DMS 273 (cell line): Measurements from ENCODE around the gene SLC27A2.

ENCODE experiments used
- DNase-seq: peaks from one replicate; lab custom pipeline; 2025; ENCODE audit not compliant: unreplicated experiment; lab: John Stamatoyannopoulos, UW

SLC27A2 gene

DNA sequence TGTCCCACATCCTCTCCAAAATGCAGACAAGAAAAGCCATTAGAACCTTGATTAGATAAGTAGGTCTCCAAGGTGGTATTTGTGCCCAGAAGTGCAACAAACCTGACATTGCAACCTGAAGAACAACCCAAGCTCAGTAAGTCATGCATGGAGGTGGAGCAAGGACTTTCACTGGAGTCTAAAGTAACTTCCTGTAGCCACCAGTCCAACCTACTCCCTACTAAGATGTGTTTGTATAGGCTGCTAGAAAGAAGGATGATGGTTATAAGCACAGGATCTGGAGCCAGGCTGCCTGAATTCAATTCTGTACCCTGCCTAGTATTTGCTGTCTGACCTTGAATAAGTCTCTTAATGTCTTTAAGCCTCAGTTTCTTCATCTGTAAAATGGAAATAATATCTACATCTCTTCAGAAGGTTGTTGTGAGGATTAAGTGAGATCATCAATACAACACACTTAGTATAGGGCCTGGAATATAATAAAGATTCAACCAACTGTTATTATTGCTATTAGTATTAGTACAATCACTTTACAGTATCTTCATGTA, 51.3 kb downstream of the SLC27A2 start:
- no peak for DNase-seq

DNA sequence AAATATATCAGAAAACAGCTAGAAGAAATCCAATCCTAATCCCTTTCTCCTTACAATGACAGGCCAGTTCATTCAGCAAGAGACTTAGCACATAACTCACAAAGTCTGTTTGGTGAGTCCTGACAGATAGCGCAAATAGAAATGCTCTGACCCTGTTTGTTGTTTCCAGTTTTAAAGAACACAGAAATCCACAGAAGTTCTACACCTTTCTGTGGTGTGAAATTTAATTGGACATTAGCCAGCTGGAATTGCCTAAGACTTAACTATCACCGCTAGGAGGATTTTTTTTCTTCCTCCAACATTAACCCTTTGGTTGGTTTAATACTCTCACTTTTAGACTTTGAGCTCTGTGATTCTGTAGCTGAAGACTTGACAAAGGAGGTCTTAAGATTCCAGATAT, 52.8 kb downstream of the SLC27A2 start:
- peak; percentile 17 for DNase-seq

DNA sequence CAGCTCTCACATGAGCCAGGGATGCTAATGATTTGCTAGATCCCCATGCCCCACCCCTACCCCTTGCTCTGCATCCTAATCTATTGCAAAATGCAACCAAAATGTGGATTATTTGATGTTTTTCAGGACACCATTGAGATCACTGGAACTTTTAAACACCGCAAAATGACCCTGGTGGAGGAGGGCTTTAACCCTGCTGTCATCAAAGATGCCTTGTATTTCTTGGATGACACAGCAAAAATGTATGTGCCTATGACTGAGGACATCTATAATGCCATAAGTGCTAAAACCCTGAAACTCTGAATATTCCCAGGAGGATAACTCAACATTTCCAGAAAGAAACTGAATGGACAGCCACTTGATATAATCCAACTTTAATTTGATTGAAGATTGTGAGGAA, 53.8 kb downstream of the SLC27A2 start:
- DNase-seq = no peak

DNA sequence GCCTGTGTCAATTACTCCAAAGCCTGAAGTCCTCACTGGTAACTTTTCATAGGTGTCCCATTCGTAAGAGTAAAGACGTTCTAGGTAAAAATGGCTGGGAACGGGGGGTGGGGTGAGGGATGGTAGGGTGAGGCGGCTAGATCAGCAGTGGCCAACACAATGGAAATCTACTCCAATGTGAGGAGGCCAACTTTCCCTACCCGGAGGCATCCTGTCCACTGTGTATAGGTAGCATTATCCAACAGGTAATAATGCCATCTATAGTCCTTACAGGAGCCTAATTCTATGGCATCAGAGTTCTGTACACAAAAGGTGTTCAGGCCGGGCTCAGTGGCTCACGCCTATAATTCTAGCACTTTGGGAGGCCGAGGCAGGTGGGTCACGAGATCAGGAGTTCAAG, 54.4 kb downstream of the SLC27A2 start:
- no peak for DNase-seq

DNA sequence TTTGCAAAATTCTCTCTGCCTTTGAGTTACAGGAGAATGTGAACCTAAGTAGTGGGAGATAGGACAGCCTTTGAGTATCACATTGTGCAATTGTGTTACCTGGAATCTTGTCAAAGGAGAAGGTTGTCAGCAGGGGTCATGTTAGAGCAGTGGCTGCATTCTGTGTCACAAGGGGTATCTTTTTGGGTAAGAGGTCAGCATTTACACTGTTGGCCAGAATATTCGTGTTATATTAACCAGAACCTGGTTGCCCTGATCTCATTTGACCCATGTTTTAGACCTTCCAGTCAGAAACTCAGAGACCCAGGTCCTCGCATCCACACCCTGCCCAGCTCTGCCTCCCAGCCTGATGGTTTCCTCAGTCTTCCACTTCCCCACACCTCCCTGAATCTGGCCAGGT, 56.3 kb downstream of the SLC27A2 start:
- DNase-seq = no peak

DNA sequence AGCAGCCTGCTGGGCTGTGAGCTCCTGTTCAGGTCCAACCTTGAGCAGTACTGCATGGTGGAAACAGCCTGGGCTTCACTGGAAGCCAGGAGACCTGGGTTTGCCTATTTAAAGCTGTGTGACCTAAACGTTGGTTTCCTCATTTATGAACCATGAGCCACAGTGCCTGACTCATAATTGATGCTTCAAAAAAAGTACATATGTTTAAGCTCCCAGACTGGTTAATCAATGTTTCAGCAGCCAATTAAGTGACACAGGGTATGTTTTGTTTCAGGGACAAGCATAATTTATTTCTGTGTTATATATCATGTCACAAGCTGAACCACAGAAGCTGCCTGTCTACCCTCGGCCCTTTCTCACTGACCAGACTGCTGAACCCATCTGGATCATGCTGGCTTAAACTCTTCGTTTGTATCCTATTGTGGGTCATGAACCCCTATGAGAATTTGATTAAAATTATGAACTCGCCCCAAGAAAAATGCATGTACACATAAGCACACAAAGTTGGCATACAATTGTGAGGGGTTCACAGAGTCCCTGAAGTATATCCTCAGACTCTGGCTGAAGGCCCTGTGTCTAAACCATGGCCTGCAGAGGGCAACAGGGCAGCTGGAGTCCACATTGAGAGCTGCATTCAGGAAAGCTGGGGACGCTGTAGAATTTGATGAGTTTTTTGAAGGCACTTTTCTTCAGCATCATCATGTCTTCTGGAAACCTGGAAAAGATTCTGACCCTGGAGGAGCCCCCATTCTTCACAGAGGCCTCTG, 59.9 kb downstream of the SLC27A2 start:
- no peak for DNase-seq

DNA sequence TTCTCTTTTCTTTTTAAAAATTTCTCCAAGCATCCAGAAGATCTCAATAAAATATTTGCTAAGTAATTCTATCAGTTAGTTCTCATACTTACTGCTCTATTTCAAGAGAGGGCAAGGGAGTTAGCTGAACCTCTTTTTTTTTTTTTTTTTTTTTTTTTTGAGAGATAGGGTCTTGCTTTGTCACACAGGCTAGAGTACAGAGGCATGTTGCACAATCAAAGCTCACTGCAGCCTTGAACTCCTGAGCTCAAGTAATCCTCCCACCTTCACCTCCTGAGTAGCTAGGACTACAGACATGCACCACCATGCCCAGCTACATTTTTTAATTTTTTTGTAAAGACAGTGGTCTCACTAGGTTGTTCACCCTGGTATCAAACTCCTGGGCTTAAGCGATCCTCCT, 62.2 kb downstream of the SLC27A2 start:
- no peak for DNase-seq

DNA sequence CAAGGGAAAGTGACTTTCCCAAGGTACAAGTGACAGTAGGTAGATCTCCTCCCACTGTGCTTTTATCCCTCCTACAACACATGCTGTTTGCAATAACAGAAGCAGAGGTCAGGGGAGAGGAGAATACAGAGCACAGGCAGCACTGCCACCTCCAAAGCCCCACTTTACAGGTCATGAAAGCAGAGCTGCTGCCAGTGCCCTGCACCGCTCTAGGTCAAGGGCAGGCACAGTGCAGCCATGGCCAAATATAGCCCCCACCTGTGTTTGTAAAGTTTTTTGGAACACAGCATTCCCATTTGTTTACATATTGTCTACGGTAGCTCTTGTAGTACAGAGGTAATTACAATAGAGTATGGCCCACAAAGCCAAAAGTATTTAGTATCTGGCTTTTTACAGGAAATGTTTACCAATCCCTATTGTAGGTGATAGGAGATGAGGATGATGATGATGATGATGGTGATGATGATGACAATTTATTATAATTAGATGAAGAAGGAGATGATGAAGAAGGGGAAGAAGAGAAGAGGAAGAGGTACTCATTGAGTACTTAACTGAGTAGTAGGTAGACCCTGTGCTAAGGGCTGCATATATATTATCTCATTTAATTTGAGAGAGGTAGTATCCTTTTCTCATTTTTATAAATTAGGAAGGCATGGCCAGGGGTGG, 63.1 kb downstream of the SLC27A2 start:
- DNase-seq = no peak

DNA sequence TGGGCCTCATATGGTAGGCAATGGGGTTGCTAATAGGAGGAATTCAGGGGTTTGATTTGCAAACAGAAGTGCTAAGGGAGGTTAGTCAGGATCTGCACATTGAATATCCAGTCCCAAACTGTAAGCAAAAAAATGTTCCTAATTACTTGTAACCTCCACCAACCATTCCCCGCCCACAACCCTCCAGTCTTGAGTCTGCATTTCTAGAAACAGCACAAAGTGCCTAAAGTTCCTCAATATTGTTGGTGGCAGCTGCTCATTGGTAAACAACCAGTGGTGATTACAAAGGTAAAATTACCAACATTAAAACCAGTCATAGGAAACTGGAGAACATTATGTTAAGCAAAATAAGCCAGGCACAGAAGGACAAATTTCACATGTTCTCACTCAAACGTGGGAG, 64.6 kb downstream of the SLC27A2 start:
- DNase-seq = no peak

DNA sequence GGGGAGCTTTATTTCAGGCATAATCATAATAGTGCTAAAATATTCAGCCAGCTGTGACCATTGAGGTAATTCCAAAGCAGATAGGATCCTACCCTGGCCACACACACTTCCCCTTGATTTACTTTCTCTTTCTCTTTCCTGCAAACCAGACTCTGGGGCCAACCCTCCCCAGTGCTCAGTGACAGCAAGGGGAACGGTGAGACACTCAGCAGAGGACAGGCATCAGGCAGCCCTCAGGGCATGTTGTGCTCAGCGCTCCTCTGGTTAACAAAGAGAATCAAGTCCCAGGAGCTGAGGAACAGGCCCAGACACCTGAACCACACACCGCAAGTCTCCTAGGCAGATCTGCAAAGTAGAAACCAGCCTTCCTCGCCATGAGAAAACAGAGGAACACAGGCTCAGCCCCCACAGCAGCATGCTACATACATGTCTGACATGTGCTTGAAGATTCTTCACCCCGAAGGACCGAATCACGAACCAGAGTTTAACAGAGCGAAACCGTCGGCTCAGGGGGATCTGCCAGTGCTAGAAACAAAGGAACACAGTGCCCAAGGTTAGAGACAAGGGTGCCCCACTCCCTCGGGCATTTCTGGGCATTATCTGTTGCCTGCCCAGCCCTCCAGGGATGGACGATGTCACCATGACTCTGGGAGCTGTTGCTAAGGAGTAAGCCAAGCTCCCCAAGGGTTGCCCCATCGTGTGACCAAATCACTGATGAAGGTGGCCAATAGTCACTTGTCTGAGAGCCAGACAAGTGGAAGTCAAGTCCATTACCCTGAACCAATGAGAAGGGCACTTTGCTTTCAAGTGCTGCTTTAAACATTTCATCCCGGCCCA, 66.0 kb downstream of the SLC27A2 start:
- no peak for DNase-seq

DNA sequence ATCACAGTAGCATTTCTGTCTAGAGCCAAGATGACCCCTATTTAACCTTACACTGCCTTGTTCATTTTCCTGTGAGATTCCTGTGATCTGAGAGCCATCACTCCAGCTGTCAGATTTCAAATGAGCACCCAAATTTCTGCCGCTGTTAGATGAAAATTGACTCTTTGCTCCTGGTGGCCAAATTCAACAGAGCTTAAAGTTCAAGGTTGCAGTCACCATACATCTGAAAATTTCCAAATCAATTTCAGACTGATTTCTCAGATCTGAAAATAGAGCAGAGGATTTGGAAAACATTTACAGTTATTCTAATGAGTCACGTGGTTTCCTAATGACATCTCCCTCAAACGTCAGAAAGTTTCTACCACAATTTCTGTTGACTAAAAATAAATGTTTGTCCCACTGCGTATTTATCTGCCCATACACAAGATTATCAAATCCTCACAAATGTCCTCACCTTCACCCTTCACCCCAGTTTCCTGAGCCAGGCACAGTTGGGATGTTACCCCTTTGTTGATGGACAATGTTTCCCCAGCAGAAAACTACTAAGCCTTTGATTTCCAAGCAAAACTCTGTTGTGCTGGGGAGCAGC, 67.1 kb downstream of the SLC27A2 start:
- no peak for DNase-seq

DNA sequence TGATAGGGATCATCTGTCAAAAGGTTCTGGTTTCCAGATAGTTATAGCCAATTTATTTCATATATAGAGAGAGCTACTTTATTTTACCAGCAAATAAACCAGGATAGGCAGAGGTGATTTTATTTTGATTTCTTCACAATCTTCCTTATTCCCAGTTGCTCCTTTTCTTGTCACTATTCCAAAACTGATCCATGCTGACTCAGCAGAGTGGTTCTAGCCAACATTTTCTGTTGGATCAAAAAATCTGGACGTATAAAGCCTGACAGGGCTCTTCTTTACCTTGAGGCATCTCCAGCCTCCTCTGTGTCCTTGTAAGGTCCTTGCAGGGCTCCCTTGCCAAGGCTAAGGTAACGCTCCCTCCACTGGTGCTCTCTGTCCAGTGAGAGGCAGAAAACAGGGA, 67.7 kb downstream of the SLC27A2 start:
- DNase-seq = no peak

DNA sequence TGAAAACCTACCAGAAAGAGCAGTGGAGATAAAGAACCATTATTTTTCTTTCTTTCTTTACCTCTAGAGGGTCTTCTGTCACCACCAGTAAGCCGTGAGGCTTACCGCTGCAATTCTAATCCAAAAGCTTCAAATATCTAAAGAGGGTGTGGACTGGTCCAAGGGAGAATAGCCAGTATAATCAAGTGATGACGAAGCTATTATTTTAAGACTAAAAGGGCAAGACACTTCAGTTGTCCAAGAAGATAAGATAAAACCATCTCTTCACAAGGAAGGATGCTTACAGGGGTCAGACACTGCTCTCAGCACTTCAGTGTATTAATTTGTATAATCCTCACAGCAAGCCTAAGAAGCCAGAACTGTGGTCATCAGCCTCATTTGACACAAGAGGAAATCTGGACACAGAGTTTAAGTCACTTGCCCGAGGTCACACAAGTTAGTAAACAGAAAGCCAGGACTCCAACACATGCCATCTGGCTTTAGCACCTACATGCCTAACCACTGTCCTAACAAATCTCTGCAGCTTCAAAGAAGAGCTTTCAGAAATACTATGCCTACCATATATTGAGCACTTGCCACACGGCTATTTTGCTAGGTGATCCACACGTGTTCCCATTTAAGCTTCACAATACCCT, 68.9 kb downstream of the SLC27A2 start:
- DNase-seq = no peak

DNA sequence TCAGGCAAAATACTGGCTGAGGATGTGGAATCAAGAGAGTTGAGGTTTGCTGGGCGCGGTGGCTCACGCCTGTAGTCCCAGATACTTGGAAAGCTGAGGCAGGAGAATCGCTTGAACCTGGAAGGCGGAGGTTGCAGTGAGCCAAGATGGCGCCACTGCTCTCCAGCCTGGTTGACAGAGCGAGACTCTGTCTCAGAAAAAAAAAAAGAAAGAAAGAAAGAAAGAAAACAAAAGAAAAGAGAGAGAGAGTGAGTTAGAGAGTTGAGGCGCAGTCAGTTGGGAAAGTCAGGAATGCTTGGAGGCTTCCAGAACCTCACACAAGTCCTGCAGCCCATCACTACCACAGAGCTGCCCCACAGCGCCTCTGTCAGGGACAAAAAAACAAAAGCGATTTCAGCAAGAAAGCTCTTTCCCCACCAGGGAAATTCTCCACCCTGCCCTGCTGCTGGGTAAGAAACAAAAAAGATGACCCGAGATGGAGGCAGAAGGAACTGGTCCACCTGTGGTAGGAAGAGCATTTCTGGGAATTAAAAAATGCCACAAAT, 69.7 kb downstream of the SLC27A2 start:
- DNase-seq = no peak

DNA sequence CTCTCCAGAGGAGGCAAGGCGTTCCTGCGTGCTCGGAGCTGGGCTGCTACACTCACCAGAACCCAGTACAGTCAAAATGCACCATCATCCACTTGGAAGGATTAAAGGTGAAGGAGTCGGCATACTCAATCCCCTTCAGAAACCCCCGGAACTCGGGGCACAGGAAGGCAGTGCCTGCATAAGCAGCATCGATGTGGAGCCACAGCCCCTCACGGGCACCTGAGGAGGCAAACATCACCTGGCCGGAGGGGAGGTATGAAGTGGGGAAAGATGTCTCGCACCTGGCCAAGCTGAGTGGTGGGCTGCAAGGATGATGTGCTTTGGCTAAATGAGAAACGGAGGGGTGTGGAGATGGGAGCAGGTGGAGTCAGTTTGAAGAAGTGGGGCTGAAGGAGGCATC, 70.6 kb downstream of the SLC27A2 start:
- DNase-seq = no peak

DNA sequence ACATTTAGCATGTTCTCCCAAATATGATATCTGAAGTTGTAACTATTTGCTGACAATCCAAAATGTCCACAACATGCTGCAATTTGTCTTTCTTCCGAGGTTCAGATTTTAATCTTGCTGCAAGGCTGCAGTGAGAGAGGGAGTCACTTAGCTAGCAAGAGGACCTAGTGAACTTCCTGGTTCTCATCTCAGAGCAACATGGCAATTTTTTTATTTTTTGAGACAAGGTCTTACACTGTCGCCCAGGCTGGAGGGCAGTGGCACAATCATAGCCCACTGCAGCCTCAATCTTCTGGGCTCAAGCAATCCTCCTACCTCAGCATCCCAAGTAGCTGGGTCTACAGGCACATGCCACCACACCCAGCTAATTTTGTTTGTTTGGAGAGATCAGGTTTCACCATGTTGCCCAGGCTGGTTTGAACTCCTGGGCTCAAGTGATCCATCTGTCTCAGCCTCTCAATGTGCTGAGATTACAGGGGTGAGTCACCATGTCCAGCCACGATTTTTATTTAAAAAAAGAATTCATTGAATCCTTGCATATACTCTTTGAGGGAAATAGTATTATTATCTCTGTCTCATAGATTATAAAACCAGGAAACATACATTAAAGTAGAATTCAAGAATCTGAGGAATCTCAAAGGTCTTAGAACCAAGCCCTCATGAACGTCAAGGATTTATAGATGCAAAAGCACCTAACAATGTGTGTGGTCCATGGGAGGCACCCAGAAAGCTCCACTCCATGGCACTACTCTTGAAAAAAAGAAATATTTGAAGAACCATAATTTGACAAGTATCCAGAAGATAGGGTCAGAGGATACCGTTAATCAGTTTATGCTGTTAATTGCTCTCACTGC, 74.4 kb downstream of the SLC27A2 start:
- peak; percentile 53 for DNase-seq

DNA sequence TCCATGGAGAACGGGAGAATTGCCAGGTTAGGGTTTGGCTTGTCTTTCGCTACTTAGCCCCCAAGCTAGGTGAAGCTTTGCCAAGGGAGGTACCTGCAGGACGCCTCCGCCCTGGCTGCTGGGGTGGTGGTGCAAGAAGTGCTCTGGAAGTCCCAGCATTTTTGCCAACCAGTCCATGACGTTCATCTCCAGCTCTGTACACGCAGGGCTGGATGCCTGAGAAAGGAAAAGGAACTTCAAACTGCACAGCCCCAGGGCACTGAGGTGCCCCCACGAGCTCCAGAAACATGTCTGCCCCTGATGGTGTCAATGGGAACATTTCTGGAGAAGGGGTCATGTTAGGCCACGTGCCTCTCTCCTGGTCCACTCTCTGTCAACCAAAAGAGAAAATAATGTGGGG, 75.3 kb downstream of the SLC27A2 start:
- no peak for DNase-seq

DNA sequence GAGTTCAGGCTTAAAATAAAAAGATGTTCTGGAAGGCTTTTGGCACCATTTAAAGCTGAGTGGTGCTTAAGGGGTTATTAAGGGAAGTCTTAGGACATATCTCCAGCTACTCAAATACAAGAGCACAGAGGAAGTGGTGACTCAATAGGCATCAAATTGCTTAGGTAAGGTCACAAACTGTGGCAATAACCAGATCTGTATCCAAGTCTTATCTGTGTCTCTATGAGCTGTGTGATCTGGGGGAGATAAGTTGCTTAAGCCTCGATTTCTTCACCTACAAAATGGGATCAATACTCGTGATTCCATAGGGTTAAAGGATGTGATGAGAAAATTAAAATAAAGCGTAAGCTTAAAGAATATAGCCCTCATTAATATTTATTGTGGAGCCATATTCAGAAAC, 75.9 kb downstream of the SLC27A2 start:
- DNase-seq = no peak

DNA sequence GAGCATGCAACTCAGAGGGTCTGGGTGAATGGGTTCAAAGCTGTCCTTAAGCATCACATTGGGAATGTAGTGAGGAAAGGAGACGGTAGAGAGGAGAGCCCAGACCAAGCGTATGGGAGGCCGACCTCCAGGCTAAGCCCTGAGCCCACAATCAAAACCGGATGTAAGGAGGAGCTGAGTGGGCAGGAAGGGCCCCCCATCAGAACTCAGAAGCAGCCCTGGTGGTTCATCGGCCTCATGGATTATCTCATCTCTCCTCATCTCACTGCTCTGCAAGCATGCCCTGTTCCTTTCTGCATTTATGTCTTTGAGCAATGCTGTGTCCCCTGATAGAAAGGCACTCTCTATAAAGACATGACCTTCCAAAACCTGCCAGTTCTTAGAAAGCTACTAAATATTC, 77.3 kb downstream of the SLC27A2 start:
- DNase-seq = no peak
